Fibroblast of lung (primary cell): ENCODE data around the gene REEP1. TPM values are rescaled to one million over a fixed set of nuclear protein-coding genes. Genes with fewer than 3 reads are reported as not detected.

Experiments used
- DNase-seq, 2 donors: peaks; one replicate each; pipeline versions ENCODE4 v3.0.0 to v3.0.0-alpha.2; 2010; ENCODE audit warnings: low read depth in 2 of 2
- H2AFZ ChIP-seq: 2 replicates; pipeline ENCODE4 v1.5.1; 2012; ENCODE audit warnings: low read length, control low read depth, inconsistent platforms
- H3K27ac ChIP-seq: 2 replicates; pipeline ENCODE4 v1.5.1; 2011; ENCODE audit warnings: low read length, control low read depth; ENCODE audit not compliant: insufficient read depth
- H3K27me3 ChIP-seq: 2 replicates; pipeline ENCODE4 v1.5.1; 2011; ENCODE audit warnings: mild to moderate bottlenecking, low read length; ENCODE audit not compliant: control insufficient read depth, insufficient read depth
- H3K36me3 ChIP-seq: 2 replicates; pipeline ENCODE4 v1.5.1; 2011; ENCODE audit warnings: low read length; ENCODE audit not compliant: control insufficient read depth, insufficient read depth
- H3K4me1 ChIP-seq: 2 replicates; pipeline ENCODE4 v1.5.1; 2011; ENCODE audit warnings: low read length; ENCODE audit not compliant: control insufficient read depth, insufficient read depth; ENCODE audit errors: extremely low read depth
- H3K4me2 ChIP-seq: 2 replicates; pipeline ENCODE4 v1.5.1; 2011; ENCODE audit warnings: low read length, control low read depth; ENCODE audit not compliant: insufficient read depth; ENCODE audit errors: extremely low read depth
- H3K4me3 ChIP-seq, 4 experiments: fragments of 200-600 bp in 1 of 4; sonication (generic) in 1 of 4; replicated peaks in 1 of 4; 2 replicates each; pipeline ENCODE4 v1.5.1; 2011 to 2016; ENCODE audit warnings: low read length in 4 of 4, low read depth in 3 of 4, mild to moderate bottlenecking in 3 of 4, control low read depth in 2 of 4, inconsistent platforms in 1 of 4, mixed read lengths in 1 of 4; ENCODE audit not compliant: insufficient read depth in 1 of 4; ENCODE audit errors: control extremely low read depth in 1 of 4
- H3K79me2 ChIP-seq: 2 replicates; pipeline ENCODE4 v1.5.1; 2012; ENCODE audit warnings: mild to moderate bottlenecking, low read length, inconsistent platforms; ENCODE audit not compliant: control insufficient read depth, insufficient read depth
- H3K9ac ChIP-seq: 2 replicates; pipeline ENCODE4 v1.5.1; 2011; ENCODE audit warnings: mild to moderate bottlenecking, low read length, control low read depth; ENCODE audit not compliant: insufficient read depth
- H3K9me3 ChIP-seq: 2 replicates; pipeline ENCODE4 v1.5.1; 2012; ENCODE audit warnings: low read depth, low read length; ENCODE audit not compliant: control insufficient read depth, insufficient read depth
- H4K20me1 ChIP-seq: 2 replicates; pipeline ENCODE4 v1.5.1; 2011; ENCODE audit warnings: low read length; ENCODE audit not compliant: control insufficient read depth, insufficient read depth; ENCODE audit errors: extremely low read depth
- CTCF ChIP-seq, 2 donors: IDR thresholded peaks in 1 of 2; conservative IDR thresholded peaks in 1 of 2; 1 replicate in 1 of 2; 2 replicates in 1 of 2; pipeline ENCODE4 v1.5.1; 2011 to 2012; ENCODE audit warnings: low read length in 2 of 2, control low read depth in 1 of 2, inconsistent platforms in 1 of 2, low read depth in 1 of 2, mild to moderate bottlenecking in 1 of 2
- EZH2 ChIP-seq: IDR thresholded peaks from 2 replicates; pipeline ENCODE4 v1.5.1; 2012; ENCODE audit warnings: low read length, control low read depth, mild to moderate bottlenecking; ENCODE audit errors: missing control alignments
- polyA plus RNA-seq, 2 donors: library from polyadenylated mRNA; depleted of rRNA in 1 of 2; stranded (reverse) in 1 of 2; unstranded in 1 of 2; fragments of >200 nt; gene quantifications; 2 replicates each; pipeline ENCODE4 v1.2.1, GENCODE V29; 2011 to 2012; ENCODE audit warnings: missing spikeins in 1 of 2
- total RNA-seq: library from RNA; depleted of rRNA; stranded (reverse); fragments of >200 nt; gene quantifications from 2 replicates; pipeline ENCODE4 v1.2.1, GENCODE V29; 2014

REEP1 gene
- total and polyA plus RNA-seq, 2 donors (not counting 1 experiment from before 2014, with no cell fraction given) = 0.02 TPM; not detected in 1

GRCh38 chr2:86330001-86330400 lies 7.4 kb downstream of the REEP1 start:
- Histone ChIP-seq H3K36me3 (no peaks in the 10 kb centered on the region), H3K9me3 (no peaks in the 10 kb centered on the region), H3K4me3 (no peak overlapping the region), H3K4me2 (no peak overlapping the region), H3K27me3 (peaks cover 11% of the 10 kb centered on the region), H3K27ac (no peak overlapping the region), H4K20me1 (no peaks in the 10 kb centered on the region), H2AFZ (no peak overlapping the region), H3K4me1 (no peaks in the 10 kb centered on the region), H3K79me2 (no peaks in the 10 kb centered on the region), H3K9ac (no peak overlapping the region)
- TF ChIP-seq EZH2 = no peak
- TF ChIP-seq CTCF (conservative IDR thresholded peaks at IDR 0.05 in 1 of 2, IDR thresholded peaks at IDR 0.05 in 1 of 2; ENCODE audit: low read depth in 1 of 2, low read length in 2 of 2) = no peak
- DNase-seq = no peak

GRCh38 chr2:86323273-86324021 lies 14.0 kb downstream of the REEP1 start:
- H3K4me2 ChIP-seq = no peak overlapping the region
- H4K20me1 ChIP-seq = no peaks in the 10 kb centered on the region
- H3K36me3 ChIP-seq = no peaks in the 10 kb centered on the region
- H2AFZ ChIP-seq = no peak overlapping the region
- no peak overlapping the region for H3K4me3 ChIP-seq
- H3K4me1 ChIP-seq = no peaks in the 10 kb centered on the region
- H3K9me3 ChIP-seq = no peaks in the 10 kb centered on the region
- DNase-seq = no peak
- no peak for TF ChIP-seq CTCF (conservative IDR thresholded peaks at IDR 0.05 in 1 of 2, IDR thresholded peaks at IDR 0.05 in 1 of 2; ENCODE audit: low read depth in 1 of 2, low read length in 2 of 2)
- no peak for TF ChIP-seq EZH2
- H3K27ac ChIP-seq = no peak overlapping the region
- no peaks in the 10 kb centered on the region for H3K79me2 ChIP-seq
- no peaks in the 10 kb centered on the region for H3K27me3 ChIP-seq
- H3K9ac ChIP-seq = no peak overlapping the region

GRCh38 chr2:86319700-86320580 lies 17.5 kb downstream of the REEP1 start:
- Histone ChIP-seq H3K36me3 (no peaks in the 10 kb centered on the region), H3K79me2 (no peaks in the 10 kb centered on the region), H3K9ac (no peak overlapping the region), H3K4me1 (no peaks in the 10 kb centered on the region), H3K4me2 (no peak overlapping the region), H3K27me3 (no peaks in the 10 kb centered on the region), H4K20me1 (no peaks in the 10 kb centered on the region), H2AFZ (no peak overlapping the region), H3K27ac (no peak overlapping the region), H3K9me3 (no peaks in the 10 kb centered on the region), H3K4me3 (no peak overlapping the region)
- DNase-seq = no peak
- no peak for TF ChIP-seq EZH2
- no peak for TF ChIP-seq CTCF (conservative IDR thresholded peaks at IDR 0.05 in 1 of 2, IDR thresholded peaks at IDR 0.05 in 1 of 2; ENCODE audit: low read depth in 1 of 2, low read length in 2 of 2)
